ENCODE data around the gene TMC7.

TMC7 gene

GRCh38 chr16:19105131-19105530 is 121.4 kb downstream of the TMC7 start:
- no peak for DNase-seq (ENCODE audit: extremely low spot score)
- ChIA-PET POLR2A (interaction anchor here (1.0 to 3.0 kb wide), 3 partner anchors 9 to 38 kb away, joined by 3 to 23 read pairs (median 3); partner anchors contain the start of genes COQ7 and ITPRIPL2), CTCF (no interaction called here)
- TF ChIP-seq LEF1 (IDR thresholded peaks at IDR 0.05; ENCODE audit: borderline replicate concordance) (no peak), FOXA1 (IDR thresholded peaks at IDR 0.05) (no peak), BHLHE40 (IDR thresholded peaks at IDR 0.05; ENCODE audit: borderline replicate concordance) (no peak), ELF4 (IDR thresholded peaks at IDR 0.05) (no peak), CTBP1 (IDR thresholded peaks at IDR 0.05; ENCODE audit: borderline replicate concordance) (no peak), ZNF384 (IDR thresholded peaks at IDR 0.05) (no peak), FOXM1 (IDR thresholded peaks at IDR 0.05; ENCODE audit: borderline replicate concordance) (no peak), PKNOX1 (IDR thresholded peaks at IDR 0.05) (no peak), SUZ12 (IDR thresholded peaks at IDR 0.05) (no peak), TARDBP (IDR thresholded peaks at IDR 0.05) (no peak), NFRKB (IDR thresholded peaks at IDR 0.05) (no peak), HDGF (IDR thresholded peaks at IDR 0.05; ENCODE audit: borderline replicate concordance) (no peak), ARNT (IDR thresholded peaks at IDR 0.05) (no peak), FOXK2 (IDR thresholded peaks at IDR 0.05) (no peak), L3MBTL2 (conservative IDR thresholded peaks at IDR 0.05) (no peak), SP1 (IDR thresholded peaks at IDR 0.05) (no peak)

- CTCF ChIA-PET: no interaction called here
- no peak for TF ChIP-seq SUZ12 (IDR thresholded peaks at IDR 0.05)
- no peak for TF ChIP-seq FOXM1 (IDR thresholded peaks at IDR 0.05; ENCODE audit: borderline replicate concordance)
- TF ChIP-seq FOXK2 (IDR thresholded peaks at IDR 0.05): no peak
- no peak for TF ChIP-seq LEF1 (IDR thresholded peaks at IDR 0.05; ENCODE audit: borderline replicate concordance)
- no peak for TF ChIP-seq HDGF (IDR thresholded peaks at IDR 0.05; ENCODE audit: borderline replicate concordance)
- no peak for TF ChIP-seq ARNT (IDR thresholded peaks at IDR 0.05)
- no peak for TF ChIP-seq BHLHE40 (IDR thresholded peaks at IDR 0.05; ENCODE audit: borderline replicate concordance)
- TF ChIP-seq L3MBTL2 (conservative IDR thresholded peaks at IDR 0.05): no peak
- no peak for TF ChIP-seq ELF4 (IDR thresholded peaks at IDR 0.05)
- TF ChIP-seq CTBP1 (IDR thresholded peaks at IDR 0.05; ENCODE audit: borderline replicate concordance): no peak
- no peak for TF ChIP-seq FOXA1 (IDR thresholded peaks at IDR 0.05)
- no peak for TF ChIP-seq TARDBP (IDR thresholded peaks at IDR 0.05)
- no peak for TF ChIP-seq ZNF384 (IDR thresholded peaks at IDR 0.05)
- POLR2A ChIA-PET: interaction anchor here (3.0 kb wide), 1 partner anchor 8 kb away, joined by 23 read pairs; the partner anchor contains the start of gene ITPRIPL2
- no peak for DNase-seq (ENCODE audit: extremely low spot score)
Measured at GRCh38 chr16:19105891-19106624, 122.3 kb downstream of the TMC7 start.

- ChIA-PET POLR2A (no interaction called here), CTCF (no interaction called here)
- no peak for DNase-seq (ENCODE audit: extremely low spot score)
- TF ChIP-seq ELF4 (IDR thresholded peaks at IDR 0.05) (no peak), ZNF384 (IDR thresholded peaks at IDR 0.05) (no peak), PKNOX1 (IDR thresholded peaks at IDR 0.05) (no peak), L3MBTL2 (conservative IDR thresholded peaks at IDR 0.05) (no peak), SP1 (IDR thresholded peaks at IDR 0.05) (no peak), ARNT (IDR thresholded peaks at IDR 0.05) (no peak), CTBP1 (IDR thresholded peaks at IDR 0.05; ENCODE audit: borderline replicate concordance) (no peak), LEF1 (IDR thresholded peaks at IDR 0.05; ENCODE audit: borderline replicate concordance) (no peak)
Measured at GRCh38 chr16:19106625-19107020, 122.9 kb downstream of the TMC7 start.

- CTCF ChIA-PET: interaction anchor here (1.2 kb wide), 1 partner anchor 14 kb away, joined by 3 read pairs; no protein-coding TSS in a partner anchor
- POLR2A ChIA-PET: interaction anchor here (0.6 to 1.3 kb wide), 2 partner anchors 14 to 318 kb away, joined by 3 read pairs; partner anchors contain the start of gene RPS15A
- TF ChIP-seq CTBP1 (IDR thresholded peaks at IDR 0.05; ENCODE audit: borderline replicate concordance): no peak
- no peak for TF ChIP-seq ARNT (IDR thresholded peaks at IDR 0.05)
- no peak for TF ChIP-seq FOXA1 (IDR thresholded peaks at IDR 0.05)
- no peak for TF ChIP-seq BHLHE40 (IDR thresholded peaks at IDR 0.05; ENCODE audit: borderline replicate concordance)
- TF ChIP-seq FOXM1 (IDR thresholded peaks at IDR 0.05; ENCODE audit: borderline replicate concordance): no peak
- TF ChIP-seq ELF4 (IDR thresholded peaks at IDR 0.05): no peak
- TF ChIP-seq HDGF (IDR thresholded peaks at IDR 0.05; ENCODE audit: borderline replicate concordance): no peak
- TF ChIP-seq LEF1 (IDR thresholded peaks at IDR 0.05; ENCODE audit: borderline replicate concordance): no peak
- no peak for TF ChIP-seq ZNF384 (IDR thresholded peaks at IDR 0.05)
- TF ChIP-seq PKNOX1 (IDR thresholded peaks at IDR 0.05): no peak
- DNase-seq (ENCODE audit: extremely low spot score): no peak
Measured at GRCh38 chr16:19108409-19109287, 124.9 kb downstream of the TMC7 start.

- ChIA-PET POLR2A (interaction anchor here (0.6 kb wide), 1 partner anchor 319 kb away, joined by 3 read pairs; the partner anchor contains the start of gene RPS15A), CTCF (no interaction called here)
- DNase-seq (ENCODE audit: extremely low spot score): no peak
- TF ChIP-seq ARNT (IDR thresholded peaks at IDR 0.05) (no peak), FOXK2 (IDR thresholded peaks at IDR 0.05) (no peak), TARDBP (IDR thresholded peaks at IDR 0.05) (no peak), NFRKB (IDR thresholded peaks at IDR 0.05) (no peak), L3MBTL2 (conservative IDR thresholded peaks at IDR 0.05) (no peak), LEF1 (IDR thresholded peaks at IDR 0.05; ENCODE audit: borderline replicate concordance) (no peak), ELF4 (IDR thresholded peaks at IDR 0.05) (no peak), SUZ12 (IDR thresholded peaks at IDR 0.05) (no peak), BHLHE40 (IDR thresholded peaks at IDR 0.05; ENCODE audit: borderline replicate concordance) (no peak)
Measured at GRCh38 chr16:19109288-19109664, 125.5 kb downstream of the TMC7 start.
